ENCODE measurements around the gene NAA60.
"Not testable (repeated sequence)": the region's sequence is repeated elsewhere in the genome, so short reads cannot be mapped to it uniquely, and the experiment has no call there.

The NAA60 gene

DNA sequence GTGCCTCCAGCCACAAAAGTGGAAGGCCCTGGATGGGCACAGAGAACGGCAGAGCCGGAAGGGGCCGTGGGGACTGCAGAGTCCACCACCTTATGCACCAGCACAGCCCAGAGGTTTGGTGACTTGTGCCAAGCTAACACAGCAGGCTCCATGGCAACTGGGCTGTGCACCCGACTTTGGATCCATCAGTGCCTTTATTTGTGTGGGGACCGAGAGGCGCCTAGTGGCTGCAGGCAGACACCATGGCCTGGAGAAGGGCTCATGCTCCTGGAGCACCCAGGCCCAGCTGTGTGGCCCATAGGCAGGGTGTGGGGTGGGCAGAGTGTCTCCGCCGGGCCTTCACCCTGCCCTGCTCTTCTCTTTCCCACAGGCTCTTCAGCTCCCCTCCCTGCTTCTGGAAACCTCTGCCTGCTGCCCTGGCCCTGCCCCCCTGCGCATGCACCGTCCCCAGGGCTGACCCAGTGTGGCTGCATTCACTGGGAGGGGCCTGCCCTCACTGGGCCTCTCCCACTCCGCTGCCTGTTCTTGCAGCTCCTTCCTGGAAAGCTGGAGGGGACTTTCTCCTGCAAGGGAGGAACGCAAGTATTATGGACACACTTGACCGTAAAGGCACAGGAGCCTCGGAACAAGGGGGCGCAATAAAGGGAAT is 41.7 kb downstream of the NAA60 start:
- Mint-ChIP-seq H3K27me3 (no peaks in the 10 kb centered on the region), H3K36me3 (peaks cover 2% of the 10 kb centered on the region), H3K4me1 (ENCODE audit: low read depth) (no peaks in the 10 kb centered on the region), H3K4me3 (no peak overlapping the region), H3K27ac (no peak overlapping the region), H3K9me3 (ENCODE audit: low read depth) (no peaks in the 10 kb centered on the region)

DNA sequence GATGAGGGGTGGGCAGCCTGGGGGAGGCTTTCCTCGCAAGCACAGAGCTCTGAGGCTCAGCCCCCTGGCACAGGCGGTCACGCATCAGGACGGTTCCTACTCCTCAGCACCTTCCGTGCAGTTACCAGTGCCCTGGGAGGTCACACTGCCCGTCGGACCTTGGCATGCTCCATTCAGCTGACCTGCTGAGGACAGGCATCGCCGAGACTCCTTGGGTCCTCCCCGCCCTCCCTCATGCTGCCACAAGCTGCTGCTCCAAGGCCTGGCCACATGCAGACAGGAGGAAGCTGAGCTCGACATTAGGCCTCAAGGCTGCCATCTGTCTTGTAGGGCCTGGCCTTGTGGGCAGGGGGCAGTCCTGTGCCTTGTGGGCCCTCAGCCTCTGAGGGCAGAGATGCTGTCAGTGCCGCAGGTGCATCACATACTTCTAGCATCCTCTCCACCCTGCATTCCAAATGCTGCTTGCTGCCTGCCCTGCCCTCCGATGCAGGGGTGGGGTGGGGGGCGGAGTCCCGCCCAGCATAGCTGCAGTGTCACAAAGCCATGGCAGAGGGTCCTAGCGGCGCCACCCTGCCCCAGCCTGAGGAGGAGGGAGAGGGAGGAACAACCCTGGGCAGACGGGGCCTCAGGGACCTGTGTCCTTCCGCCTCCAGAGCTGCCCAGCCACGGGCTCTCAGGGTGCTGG is 42.5 kb downstream of the NAA60 start:
- H3K27me3 Mint-ChIP-seq: no peaks in the 10 kb centered on the region
- no peaks in the 10 kb centered on the region for H3K9me3 Mint-ChIP-seq (ENCODE audit: low read depth)
- H3K4me3 Mint-ChIP-seq: no peak overlapping the region
- peaks cover 2% of the 10 kb centered on the region for H3K36me3 Mint-ChIP-seq
- H3K27ac Mint-ChIP-seq: no peak overlapping the region
- H3K4me1 Mint-ChIP-seq (ENCODE audit: low read depth): no peaks in the 10 kb centered on the region

GRCh38 chr16:3486506-3487215 is 43.2 kb downstream of the NAA60 start:
- H3K9me3 Mint-ChIP-seq (ENCODE audit: low read depth): no peaks in the 10 kb centered on the region
- peaks cover 2% of the 10 kb centered on the region for H3K36me3 Mint-ChIP-seq
- no peak overlapping the region for H3K27ac Mint-ChIP-seq
- peaks cover 1% of the 10 kb centered on the region for H3K4me1 Mint-ChIP-seq (ENCODE audit: low read depth)
- no peak overlapping the region for H3K4me3 Mint-ChIP-seq
- no peaks in the 10 kb centered on the region for H3K27me3 Mint-ChIP-seq

DNA sequence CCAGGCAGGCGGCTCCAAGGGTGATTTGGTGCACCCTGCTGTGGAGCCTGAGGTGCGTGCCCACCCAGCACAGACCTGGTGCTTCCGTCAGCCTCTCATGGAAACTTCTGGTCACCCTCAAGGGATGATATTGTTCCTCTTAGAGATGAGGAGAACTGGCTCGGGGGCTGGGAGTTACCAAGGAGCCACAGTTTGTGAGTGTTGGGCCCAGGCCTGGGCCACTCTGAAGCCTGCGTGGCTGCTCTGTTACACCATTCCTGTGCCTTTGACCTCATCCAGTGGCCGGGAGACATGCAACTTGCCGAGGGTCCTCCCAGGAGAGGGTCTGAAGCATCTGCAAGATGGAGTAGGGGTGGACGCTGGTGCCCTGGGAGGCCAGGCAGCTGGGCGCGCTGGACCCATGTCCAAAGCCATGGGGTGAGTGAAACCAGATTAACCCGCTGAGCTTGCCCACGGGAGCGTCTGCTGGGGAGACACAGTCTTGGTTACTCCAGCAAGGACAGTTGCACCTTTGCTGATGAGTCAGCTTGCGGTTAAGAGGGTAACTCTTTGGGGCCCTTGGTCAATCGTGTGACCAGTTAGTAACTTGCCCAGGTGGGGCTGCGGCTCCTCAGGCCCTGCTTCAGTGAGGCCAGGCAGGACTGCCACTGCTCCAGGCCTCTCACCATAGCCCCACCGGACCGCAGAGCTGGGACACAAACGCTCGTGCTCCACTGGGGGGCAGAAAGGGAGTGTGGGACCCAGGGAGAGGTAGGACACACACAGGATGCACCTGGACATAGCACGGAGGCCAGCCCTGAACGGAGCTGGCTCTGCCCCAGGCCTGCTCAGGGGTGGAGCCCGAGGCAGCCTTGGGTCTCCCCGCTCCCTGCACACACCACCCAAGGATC is 44.3 kb downstream of the NAA60 start:
- no peak overlapping the region for H3K27ac Mint-ChIP-seq
- no peak overlapping the region for H3K4me3 Mint-ChIP-seq
- peaks cover 4% of the 10 kb centered on the region for H3K4me1 Mint-ChIP-seq (ENCODE audit: low read depth)

DNA sequence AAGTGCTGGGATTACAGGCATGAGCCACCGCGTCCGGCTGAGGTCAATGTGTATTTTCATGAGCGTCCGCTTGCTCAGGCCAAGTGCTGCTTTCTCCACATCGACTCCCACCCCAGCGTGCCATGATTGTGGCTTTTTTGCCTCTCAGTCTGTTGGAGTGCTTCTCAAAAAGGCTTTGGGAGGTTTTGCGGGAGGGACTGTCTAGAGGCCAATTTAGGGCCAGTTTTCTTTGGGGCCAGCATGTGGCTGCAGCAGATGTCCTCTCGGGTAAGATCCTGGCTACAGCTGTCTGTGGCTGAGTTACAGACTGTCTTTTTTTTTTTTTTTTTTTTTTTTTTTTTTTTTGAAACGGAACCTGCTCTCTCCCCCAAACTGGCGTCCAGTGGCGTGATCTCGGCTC is 45.3 kb downstream of the NAA60 start:
- Mint-ChIP-seq H3K4me3 (no peak overlapping the region), H3K36me3 (no peaks in the 10 kb centered on the region), H3K27ac (no peak overlapping the region), H3K27me3 (no peaks in the 10 kb centered on the region), H3K4me1 (ENCODE audit: low read depth) (peaks cover 4% of the 10 kb centered on the region), H3K9me3 (ENCODE audit: low read depth) (no peaks in the 10 kb centered on the region)

More for the DNA sequence above, 44.3 kb downstream of the NAA60 start:
- Mint-ChIP-seq H3K36me3 (peaks cover under 1% of the 10 kb centered on the region), H3K9me3 (ENCODE audit: low read depth) (no peaks in the 10 kb centered on the region), H3K27me3 (no peaks in the 10 kb centered on the region)

GRCh38 chr16:3490911-3491629 is 47.6 kb downstream of the NAA60 start:
- Mint-ChIP-seq H3K9me3 (ENCODE audit: low read depth) (no peaks in the 10 kb centered on the region), H3K4me3 (no peak overlapping the region), H3K27me3 (no peaks in the 10 kb centered on the region), H3K27ac (no peak overlapping the region), H3K36me3 (no peaks in the 10 kb centered on the region), H3K4me1 (ENCODE audit: low read depth) (peaks cover 4% of the 10 kb centered on the region)

DNA sequence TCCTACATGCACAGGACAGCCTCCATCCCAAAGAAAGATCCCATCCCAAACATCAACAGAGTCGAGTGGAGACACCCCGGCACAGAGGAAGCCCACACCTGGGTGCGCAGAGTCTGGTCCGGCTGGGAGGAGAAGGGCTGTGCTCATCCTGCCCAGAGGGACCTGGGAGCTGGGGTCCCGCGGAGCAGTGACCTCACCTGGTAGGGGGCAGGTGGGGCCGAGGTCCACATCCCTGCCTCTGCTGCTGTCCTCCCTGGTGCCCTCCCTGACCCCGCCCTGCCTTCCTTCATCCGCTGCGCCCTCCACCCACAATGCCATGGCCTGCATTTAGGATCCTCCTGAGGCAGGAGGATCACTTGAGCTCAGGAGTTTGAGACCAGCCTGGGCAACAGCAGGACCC is 48.9 kb downstream of the NAA60 start:
- Mint-ChIP-seq H3K27ac (no peak overlapping the region), H3K4me1 (ENCODE audit: low read depth) (peaks cover 4% of the 10 kb centered on the region)

DNA sequence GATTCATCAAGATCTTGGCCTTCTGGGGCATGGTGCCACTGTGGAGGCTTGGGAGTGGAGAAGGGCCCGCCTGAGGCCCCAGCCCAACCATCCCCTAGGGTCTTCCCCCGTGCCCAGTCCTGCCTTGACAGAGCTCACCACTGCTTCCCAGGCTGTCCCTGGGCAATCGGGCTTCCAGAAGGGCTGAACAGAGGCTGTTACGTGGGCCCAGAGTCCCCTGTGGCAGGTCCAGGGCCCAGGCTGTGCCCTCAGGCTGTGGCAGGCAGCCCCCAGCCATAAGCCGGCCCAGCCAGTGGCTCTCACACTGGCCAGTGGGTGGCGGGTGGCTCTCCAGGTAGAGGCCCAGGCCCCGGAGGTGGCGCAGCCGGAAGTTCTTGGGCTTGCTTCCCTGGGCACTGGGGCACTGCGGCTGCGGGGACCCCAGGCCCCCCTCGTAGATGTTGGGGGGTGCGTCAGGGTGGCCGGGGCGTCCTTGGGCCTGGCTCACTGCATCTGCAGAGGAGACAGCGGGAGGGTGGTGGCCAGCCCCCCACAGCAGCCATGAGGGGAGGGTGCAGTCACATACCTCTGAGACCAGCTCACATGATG is 51.0 kb downstream of the NAA60 start:
- peaks cover 5% of the 10 kb centered on the region for H3K4me1 Mint-ChIP-seq (ENCODE audit: low read depth)
- no peaks in the 10 kb centered on the region for H3K27me3 Mint-ChIP-seq
- no peaks in the 10 kb centered on the region for H3K36me3 Mint-ChIP-seq
- no peak overlapping the region for H3K27ac Mint-ChIP-seq
- H3K9me3 Mint-ChIP-seq (ENCODE audit: low read depth): no peaks in the 10 kb centered on the region
- H3K4me3 Mint-ChIP-seq: no peak overlapping the region

More for the DNA sequence above, 48.9 kb downstream of the NAA60 start:
- Mint-ChIP-seq H3K9me3 (ENCODE audit: low read depth) (no peaks in the 10 kb centered on the region), H3K36me3 (no peaks in the 10 kb centered on the region), H3K4me3 (no peak overlapping the region), H3K27me3 (no peaks in the 10 kb centered on the region)

GRCh38 chr16:3495176-3495575 is 51.7 kb downstream of the NAA60 start, which contains the start of gene C16orf90:
Gene C16orf90 (minus strand): TSS chr16:3495489. CDS start chr16:3495421, 68 bp downstream.
- Mint-ChIP-seq H3K27me3 (no peaks in the 10 kb centered on the region), H3K9me3 (ENCODE audit: low read depth) (no peaks in the 10 kb centered on the region), H3K36me3 (no peaks in the 10 kb centered on the region), H3K4me3 (no peak within 1 kb of the TSS), H3K27ac (no peak within 1 kb of the TSS), H3K4me1 (ENCODE audit: low read depth) (peaks cover 8% of the 10 kb centered on the region)

- peaks cover 16% of the 10 kb centered on the region for H3K4me1 Mint-ChIP-seq (ENCODE audit: low read depth)
- H3K9me3 Mint-ChIP-seq (ENCODE audit: low read depth): no peaks in the 10 kb centered on the region
- H3K27ac Mint-ChIP-seq: no peak overlapping the region
- H3K36me3 Mint-ChIP-seq: no peaks in the 10 kb centered on the region
- H3K27me3 Mint-ChIP-seq: no peaks in the 10 kb centered on the region
- no peak overlapping the region for H3K4me3 Mint-ChIP-seq
Observed at GRCh38 chr16:3496386-3496785, 52.9 kb downstream of the NAA60 start.

GRCh38 chr16:3497771-3498170 is 54.3 kb downstream of the NAA60 start:
- H3K9me3 Mint-ChIP-seq (ENCODE audit: low read depth): no peaks in the 10 kb centered on the region
- H3K4me1 Mint-ChIP-seq (ENCODE audit: low read depth): peaks cover 25% of the 10 kb centered on the region
- no peak overlapping the region for H3K4me3 Mint-ChIP-seq
- H3K27me3 Mint-ChIP-seq: no peaks in the 10 kb centered on the region
- H3K36me3 Mint-ChIP-seq: no peaks in the 10 kb centered on the region
- no peak overlapping the region for H3K27ac Mint-ChIP-seq

DNA sequence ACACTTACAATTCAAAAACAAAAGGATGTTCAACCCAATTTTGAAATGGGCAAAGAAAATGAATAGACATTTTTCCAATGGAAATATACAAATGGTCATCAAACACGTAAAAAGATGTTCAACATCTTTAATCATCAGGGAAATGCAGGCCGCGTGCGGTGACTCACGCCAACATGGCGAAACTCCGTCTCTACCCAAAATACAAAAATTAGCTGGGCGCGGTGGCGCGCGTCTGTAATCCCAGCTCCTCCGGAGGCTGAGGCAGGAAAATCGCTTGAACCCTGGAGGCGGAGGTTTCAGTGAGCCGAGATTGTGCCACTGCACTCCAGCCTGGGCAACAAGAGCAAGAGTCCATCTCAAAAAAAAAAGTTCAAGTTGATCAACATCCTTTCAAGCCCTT is 55.5 kb downstream of the NAA60 start:
- Mint-ChIP-seq H3K36me3 (peaks cover 2% of the 10 kb centered on the region), H3K4me3 (no peak overlapping the region), H3K27ac (no peak overlapping the region), H3K27me3 (no peaks in the 10 kb centered on the region), H3K4me1 (ENCODE audit: low read depth) (peaks cover 35% of the 10 kb centered on the region), H3K9me3 (ENCODE audit: low read depth) (no peaks in the 10 kb centered on the region)

DNA sequence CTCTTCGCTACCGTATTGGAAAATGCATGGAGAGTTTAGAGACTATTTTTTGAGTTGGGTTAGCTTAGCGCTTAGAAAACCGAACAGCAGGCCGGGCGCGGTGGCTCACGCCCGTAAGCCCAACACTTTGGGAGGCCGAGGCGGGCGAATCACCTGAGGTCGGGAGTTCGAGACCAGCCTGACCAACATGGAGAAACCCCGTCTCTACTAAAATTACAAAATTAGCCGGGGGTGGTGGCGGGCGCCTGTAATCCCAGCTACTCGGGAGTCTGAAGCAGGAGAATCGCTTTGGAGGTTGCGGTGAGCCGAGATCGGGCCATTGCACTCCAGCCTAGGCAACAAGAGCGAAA is 57.9 kb downstream of the NAA60 start:
- not testable (repeated sequence) for H3K9me3 Mint-ChIP-seq (ENCODE audit: low read depth); H3K27me3 Mint-ChIP-seq; H3K36me3 Mint-ChIP-seq
- Mint-ChIP-seq H3K27ac (peak overlapping the region; percentile 94), H3K4me1 (ENCODE audit: low read depth) (peaks cover 55% of the 10 kb centered on the region), H3K4me3 (peak overlapping the region; percentile 95)

Data from activated naive CD8-positive, alpha-beta T cell (primary cell).